NCI-H524 treated with DMSO at 0.1 percent for 48 hours (cell line): Measurements from ENCODE around the gene TSHZ1.

Source experiments
- DNase-seq: peaks from one replicate; lab custom pipeline; 2025; lab: John Stamatoyannopoulos, UW

Gene TSHZ1

DNA sequence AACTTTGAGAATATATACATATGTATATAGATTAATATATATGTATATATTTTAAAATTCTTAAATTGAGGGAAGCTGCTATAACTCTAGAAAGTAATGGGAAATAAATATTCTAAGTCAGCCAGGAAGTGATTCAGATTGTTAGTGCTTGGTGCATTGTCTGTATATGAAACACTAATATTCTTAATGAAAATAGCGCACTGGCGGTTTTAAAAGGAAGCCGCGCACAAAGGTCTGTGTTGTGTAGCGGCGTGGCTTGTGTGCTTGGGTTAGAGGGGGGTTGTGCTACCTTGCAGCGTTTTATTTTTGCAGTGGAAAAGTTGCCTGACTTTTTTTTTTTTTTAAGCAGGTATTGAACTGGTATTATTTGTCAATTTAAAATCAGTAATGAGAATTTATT lies 11.3 kb downstream of the TSHZ1 start:
- no peak for DNase-seq

DNA sequence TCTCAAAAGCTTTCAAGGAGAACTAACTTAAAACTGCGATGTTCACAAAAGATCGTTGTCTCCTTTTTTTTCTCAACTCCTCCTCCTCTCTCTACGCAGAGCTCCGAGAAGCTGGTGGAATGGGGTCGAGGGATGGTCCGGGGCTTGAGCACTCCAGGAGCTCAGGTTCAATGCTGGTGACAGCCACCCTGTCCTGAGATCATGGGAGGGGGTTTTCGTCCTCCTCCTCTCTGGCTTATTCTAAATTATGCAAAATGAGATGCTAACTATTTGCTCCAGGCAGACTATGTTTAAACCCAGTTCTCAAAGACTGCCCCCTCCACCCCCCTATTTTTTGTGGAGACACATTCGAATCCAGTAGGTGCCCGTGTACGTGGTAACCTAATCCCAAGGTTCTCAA lies 11.8 kb downstream of the TSHZ1 start:
- DNase-seq: no peak

DNA sequence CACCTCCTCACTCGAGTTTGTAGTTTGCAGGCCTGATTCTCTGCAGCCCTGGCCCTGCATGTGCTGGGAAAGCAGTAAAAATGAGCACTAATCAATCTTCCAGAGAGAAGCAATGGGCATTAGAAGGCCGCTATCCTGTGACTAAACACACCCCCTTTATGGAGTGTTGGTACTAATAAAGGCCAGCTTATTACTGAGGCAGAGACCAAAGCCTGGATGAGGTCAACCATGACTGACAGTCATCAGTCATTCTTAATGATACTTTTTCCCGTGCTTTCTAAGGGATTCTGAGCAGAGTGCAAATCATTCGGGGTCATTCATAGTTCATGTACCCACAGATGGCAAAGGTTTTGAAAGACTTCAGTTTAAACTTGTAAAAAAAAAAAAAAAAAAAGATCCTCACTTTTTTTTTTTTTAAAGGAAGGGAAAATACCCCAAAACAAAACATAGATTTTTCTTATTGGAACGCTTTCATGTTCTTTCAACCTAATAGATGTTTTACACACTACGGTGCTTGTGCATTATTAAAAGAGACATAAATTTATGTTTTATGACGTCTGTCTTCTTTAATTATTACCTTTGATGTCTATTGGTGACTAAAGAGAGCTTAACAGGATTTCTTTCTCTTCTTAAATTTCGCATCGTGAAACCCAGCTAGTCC lies 13.2 kb downstream of the TSHZ1 start:
- DNase-seq: peak; percentile 85

DNA sequence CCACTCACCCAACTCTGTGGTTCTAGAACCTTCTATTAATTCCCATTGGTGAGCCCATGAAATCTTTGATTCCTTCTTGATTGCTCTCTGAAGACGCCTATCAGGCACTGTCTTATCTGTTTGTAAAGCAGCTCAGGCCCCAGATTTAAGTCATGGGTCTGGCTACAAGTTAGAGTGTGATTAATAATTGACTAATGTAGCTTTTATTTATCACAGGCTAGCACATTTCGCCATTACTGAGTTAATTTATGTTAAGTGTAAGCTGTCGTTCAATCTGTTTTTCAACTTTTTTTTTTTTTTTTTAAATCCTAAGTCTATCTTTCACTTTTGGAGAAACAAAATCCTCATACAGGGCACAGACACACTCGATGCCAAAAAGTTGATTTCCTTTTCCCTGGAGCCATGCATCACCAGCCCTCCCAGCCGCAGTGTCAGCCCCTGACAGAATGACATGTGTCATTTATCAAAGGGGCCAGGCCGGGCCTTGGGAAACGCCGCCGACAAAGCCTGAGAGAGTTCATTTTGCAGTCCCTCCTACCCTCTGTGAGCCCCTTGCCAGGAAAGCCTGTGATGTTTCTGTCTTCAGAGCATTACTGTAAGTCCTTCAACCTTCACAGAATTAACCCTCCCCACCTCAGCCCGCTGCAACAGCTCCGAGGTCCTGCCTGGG lies 15.8 kb downstream of the TSHZ1 start:
- DNase-seq: no peak

DNA sequence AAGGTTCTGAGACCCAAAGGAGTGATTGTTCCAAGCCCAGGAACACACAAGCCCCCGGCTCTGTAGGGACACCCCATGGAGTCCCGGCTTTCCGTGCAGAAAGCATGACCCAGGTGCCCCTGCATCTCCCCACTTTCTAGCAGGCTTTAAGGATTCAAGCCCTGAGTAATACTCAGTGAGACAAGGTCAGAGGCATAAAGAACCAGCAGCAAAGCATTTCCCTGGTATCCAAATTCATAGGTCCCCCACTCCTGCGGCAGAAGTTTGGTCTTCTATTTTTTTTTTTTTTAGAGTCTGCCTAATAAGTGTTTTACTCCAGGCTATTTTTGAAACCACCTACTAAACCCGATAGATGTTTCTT lies 16.3 kb downstream of the TSHZ1 start:
- no peak for DNase-seq

DNA sequence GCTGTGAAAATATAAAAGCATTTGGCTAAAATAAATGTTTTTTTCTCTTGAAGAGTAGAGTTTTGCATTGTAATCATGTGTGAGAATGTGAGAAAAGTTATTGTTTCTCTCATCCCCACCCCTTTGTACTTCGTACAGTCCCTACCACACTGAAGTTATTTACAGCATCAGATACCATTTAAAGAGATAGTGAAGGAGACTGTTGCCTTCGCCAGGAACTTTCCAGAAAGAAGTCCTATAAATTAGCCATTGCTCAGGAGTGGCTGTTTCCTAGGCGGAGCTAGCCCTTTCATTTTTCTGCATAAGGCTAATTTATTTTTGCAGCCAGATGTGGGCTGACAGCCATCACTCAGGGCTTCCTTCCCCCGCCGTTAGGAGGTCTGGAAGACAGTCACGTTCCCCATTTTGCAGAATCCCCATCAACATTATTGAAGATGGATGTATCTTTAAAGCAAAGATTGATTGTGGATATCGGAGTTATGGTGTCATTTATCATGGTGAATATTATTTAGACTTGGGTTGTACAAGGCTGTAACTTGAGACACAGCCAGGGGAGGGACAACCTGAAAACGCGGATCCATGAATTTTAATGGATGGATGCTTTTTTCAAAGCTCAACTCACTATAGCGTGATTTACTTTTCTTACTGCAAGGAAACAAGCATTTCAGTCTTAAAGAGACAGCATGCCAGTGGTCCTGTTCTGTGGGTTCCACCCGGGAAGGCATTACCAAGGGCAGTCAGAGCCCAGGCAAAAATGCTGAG lies 17.1 kb downstream of the TSHZ1 start:
- no peak for DNase-seq

DNA sequence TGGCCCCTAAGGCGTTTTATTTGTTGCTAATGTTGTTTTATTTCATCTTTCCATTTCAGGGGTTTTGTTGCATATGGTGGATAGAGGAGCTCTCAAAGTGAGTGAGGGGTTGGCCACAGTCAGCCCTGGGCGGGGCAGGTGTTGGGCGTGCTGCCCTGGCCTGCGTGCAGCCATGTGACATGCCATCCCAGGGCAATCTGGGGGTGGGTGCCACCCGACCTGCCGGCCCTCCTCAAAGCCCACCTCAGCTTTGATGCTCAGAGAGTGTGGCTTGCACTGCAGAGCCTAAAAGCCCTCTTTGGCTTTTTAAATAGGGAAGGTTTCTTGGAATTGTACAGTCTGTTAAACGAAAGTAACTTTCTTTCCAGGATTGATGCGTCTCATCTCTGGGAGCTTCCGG lies 18.4 kb downstream of the TSHZ1 start:
- no peak for DNase-seq

DNA sequence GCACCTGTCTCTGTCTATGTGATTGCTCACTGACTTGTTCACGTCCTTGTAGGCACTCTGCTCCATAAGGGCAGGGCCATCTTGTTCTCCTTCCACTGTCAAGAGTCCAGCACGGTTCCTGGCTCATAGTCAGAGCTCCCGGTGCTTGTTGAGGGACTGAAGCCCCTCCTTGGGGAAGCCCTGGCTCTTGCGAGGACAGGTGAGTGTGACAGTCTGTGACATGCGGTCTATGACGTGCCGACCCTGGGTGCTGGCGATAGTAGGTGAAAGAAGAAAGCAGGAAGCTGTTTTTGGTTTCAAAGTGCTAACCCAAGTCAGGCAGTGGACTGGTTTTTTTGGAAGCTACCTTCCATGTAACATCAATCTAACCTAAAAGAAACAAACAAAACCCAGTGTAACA lies 18.8 kb downstream of the TSHZ1 start:
- no peak for DNase-seq

DNA sequence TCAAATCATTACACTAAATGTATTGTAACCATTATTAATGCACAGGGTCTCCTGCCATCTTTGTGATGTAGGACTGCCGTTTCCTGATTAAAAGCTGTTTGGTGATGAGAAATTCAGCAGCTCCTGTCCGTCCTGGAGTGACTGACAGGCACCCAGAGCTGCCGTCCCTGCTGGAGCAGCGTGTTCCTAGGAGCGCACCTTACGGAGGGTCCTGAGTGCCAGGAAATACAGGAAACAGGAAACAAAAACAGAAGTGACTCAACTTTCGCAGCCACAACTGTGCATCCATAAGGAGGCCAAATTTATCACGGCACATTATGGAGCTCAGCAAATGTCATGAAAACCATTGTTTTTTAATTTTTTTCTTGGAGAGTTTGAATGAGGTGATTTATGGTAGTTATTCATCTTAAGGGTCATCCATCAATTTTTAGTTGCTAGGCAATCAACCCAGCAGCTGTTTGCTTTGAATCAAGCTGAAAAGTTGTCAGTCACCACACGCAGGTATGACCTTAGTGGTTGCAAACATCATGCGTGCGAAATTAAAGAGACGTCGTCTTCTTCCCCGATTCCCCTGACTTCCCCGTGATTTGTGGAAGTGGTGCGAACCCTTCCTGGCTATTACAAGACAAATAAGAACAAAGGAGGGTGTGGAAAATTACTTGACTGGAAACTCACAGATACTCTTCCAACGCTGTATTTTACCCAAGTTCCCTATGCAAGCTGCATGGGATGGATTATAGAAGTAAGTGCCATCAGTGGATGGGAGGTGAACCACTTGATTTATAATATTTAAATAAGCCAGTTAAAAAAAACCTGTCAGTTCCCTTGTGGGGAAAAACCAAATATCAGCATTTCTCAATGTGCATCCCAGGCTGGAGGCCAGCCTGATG lies 19.8 kb downstream of the TSHZ1 start:
- DNase-seq: no peak

DNA sequence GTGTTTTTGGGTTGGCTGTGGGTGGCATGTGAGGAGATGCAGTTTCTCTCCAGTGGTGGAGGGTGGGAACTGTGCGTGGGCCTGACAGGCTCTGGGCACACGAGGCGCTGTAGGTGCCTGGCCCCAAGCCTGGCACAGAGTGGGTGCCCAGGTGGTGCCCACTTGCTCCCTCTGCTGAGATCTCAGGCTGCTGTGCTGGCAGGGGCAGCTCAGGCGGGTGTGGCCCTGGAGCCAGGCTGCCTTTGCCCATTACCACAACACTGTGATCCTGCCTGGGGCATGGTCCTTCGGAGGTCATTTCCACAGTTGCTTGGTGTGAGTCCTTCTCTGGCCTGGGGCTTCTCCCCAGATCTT lies 20.4 kb downstream of the TSHZ1 start:
- no peak for DNase-seq

DNA sequence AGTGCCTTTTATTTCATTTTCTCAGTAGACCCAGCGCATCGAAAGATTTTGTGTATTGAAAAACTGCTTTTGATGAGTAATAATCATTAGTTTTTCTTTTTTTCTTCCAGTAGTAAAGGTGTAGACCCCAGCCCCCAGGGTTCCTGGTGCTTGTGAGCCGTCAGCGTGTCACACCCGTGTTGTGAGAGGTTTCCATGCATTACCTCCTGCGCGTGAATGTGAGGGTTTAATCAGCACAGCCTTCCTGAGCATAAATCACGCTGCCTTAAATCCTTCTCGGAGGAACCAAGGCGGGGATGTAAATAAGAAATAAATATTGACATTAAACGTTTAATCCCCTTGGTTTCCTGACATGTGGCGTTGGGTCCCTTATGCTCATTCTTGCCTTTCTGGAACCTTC lies 24.3 kb downstream of the TSHZ1 start:
- DNase-seq: no peak

DNA sequence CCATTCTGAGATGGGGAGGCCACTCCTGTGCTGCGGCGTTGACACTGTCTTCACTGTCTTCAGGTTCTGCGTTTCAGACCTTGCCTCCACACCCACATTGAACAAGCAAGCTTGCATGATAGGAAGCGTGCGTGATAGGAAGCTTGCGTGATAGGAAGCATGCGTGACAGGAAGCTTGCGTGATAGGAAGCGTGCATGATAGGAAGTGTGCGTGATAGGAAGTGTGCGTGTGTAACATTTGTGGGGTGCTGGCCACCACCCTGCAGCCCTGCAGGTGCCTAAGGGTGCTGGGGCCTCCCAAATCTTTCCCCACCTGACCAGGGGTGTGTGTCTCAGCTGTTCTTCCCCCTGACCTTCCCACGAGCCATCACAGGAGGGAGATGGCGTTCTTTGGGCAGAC lies 25.3 kb downstream of the TSHZ1 start:
- no peak for DNase-seq

DNA sequence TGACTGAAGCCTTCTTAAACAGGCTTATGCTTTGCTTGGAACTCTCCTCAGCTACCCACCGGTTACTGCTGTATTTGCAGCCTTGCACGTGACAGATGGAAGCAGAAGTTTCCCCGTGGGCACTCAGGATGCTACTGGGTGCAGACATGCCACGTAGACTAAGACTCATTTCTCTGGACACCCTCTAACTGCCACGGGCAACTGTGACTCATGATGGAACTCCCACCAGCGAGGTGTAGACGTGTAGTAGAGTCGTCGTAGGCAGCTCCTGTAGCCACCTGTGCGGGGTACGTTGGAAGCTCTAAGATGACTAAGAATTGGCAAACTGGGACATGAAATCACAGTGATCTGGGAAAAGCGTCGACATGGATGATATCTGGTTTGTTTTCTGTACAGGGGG lies 27.5 kb downstream of the TSHZ1 start:
- no peak for DNase-seq

DNA sequence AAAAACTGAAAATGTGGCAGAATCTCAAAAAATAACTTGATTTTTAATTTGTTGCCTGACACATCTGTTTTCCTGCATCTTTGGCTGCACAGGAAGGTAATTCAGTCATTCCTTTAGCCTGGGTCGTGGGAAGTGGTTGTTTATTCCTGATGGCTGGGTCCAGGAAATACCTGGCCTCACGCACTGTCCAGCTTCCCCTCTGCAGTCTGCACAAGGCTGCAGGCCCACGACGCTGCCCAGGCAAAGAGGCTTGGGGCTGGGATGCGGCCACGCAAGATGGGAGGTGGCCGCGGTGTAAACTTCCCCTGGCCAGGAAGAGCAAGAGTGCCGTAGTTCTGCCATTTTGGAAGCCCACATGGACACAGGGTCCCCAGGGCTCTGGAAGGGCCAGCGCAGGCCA lies 28.2 kb downstream of the TSHZ1 start:
- no peak for DNase-seq

DNA sequence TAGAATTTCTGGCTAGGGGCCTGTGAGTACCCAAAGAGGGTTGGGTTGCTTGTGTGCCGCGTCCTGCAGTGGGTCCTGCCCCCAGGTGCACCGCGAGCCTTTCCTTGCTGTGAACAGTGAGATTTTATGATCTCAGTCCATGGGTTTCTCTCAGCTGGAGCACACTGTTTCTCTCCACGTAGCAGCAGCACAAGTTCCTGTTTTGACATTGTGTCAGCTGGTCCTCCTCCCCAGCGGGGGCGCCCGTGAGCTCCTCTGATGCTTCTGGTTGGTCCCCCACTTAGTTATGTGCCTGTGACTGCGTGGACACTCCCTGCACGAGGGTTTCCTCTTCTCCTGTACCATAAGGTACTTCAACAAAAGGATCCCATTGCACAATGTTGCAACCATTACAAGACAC lies 29.8 kb downstream of the TSHZ1 start:
- DNase-seq: no peak

DNA sequence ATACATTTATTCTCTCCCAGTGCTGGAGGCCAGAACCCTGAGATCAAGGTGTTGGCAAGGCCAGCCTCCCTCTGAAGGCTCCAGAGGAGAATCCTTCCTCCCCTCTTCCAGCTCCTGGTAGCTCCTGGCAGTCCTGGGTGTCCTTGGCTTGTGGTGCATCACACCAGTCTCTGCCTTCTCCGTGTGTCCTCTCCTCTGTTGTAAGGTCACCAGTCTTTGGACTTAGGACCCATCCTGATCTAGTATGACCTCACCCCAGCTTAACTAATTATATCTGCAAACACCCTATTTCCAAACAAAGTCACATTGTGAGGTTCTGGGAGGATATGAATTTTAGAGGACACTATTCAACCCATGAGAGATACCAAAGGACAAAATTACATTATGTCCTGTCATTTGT lies 31.1 kb downstream of the TSHZ1 start:
- no peak for DNase-seq

DNA sequence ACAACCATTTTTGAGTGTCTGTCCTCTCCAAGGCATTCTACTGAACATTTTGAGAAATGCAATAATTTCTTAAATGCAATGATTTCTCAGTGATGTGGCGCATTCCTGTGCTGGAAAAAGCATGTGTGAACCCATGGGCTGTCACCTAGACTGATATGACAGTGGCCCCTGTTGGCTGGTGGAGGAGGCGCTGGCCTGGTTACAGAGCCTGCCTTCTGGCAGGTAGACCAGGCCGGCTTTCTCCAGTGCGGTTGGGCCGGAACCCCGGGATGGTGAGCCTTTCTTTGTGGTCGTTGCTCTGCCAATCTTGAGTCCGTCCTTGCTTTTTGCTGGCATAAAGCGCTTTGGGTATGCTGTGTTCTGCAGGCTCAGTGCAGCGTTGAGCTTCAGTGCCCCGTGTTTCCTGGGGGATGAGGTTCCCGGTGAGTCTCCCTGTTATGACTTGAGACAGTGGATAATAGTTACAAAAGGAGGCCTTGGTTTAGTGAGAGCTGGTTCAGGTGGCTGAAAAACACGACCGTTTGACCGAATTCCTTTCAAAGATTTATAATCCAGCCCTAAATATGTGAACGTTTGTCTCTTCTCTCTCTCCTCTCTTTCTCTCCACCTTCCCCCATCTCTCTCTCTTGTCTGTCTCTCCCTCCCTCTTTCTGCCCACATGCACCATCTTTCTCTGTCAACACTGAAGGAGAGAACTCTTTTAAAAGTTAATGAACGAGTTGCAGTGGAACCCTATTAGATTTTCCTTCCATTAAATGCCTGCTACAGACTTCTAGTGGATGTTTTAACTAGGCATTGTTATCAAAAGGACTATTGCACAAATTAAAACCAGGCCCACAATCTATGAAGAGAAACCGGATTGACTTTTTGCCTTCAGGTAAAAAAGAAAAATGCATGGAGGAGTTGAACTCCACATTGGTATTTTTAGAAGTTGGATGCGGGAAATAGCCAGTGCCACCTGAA lies 34.0 kb downstream of the TSHZ1 start:
- DNase-seq: no peak

DNA sequence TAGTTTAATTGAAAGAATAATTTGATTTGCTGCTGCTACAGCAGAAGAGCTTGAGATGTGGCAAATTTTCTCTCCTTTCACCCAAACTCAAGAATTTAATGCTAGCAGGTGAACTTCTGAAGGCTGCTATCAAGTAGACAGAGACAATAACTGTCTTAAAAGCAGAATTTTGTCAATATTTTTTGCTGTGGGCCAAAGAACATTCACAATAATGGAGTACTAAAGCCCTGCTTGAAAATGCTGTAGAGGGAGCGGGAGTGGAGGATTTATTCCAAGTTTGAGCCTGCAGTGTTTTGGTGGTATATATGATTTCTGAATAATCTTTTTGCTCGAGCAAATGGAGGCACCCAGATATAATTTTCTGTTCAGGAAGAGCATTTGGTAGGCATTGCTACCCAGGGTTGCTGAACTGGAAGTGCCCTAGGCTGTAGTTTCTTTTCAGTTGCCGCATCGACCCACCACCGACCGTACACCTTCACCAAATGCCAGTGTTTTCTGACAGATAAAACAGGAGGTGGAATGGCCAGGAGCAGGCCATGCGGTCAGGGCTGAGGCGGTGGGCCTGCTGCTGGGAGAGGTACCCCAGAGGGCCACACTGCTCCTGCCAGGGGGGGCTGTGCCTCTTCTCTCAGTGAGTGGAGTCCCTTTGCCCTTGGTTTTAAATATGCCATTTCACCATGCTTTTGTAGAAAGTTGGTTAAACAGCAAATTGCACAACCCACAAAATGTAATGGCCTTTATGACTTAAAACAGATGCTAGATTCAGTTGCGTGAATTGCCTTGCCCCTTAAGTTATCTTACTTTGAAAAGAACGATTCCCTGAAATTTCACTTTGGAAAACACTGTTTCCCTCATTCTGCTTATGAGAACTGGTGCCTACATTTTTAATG lies 36.4 kb downstream of the TSHZ1 start:
- DNase-seq: no peak

DNA sequence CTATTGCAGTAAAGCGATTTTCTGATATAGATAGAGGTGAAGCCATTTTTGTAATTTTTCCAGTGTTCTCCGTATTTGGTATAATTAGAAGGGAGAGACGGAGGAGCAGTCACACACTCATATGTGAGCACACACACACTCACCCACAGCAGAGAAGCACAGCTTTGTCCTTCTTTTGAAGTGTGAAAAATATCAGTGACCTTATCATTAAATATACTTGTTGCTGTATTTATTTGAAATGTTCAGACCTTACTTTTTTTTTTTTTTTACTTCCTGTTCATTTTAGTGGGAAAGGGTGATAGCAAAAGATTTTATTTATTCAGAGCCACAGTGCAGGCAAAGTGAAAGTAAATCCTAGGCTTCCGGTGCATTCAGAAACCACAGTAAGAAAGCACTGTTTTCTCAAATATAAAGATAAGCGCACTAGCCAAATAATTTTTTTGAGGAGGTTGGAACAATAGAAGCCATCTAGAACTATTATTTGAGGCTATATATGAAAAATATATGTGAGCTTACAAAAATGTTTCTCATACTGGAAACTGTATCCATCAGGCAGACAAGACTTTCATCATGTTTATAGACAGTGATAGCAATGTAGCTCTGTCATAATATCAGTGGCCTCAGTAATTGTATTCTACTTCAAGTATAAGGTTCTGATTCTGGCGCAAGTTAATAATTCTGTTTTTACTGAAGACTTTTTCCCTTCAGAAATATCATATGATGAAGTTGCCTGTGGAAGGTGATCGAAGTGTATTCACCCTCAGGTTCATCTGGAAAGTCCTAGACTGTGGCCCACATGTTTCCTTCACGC lies 37.2 kb downstream of the TSHZ1 start:
- DNase-seq: no peak
